ENCODE data around the gene MIPOL1. TPM values are rescaled to one million over a fixed set of nuclear protein-coding genes. Genes with fewer than 3 reads are reported as not detected.

The MIPOL1 gene
- total RNA-seq, 1 experiment from 2014 or later: 10.6 TPM

- H3K27ac ChIP-seq: no peak overlapping the region
- no peaks in the 10 kb centered on the region for H3K9me3 ChIP-seq (replicated peaks)
- no peak for DNase-seq
- H3K4me3 ChIP-seq: no peak overlapping the region
- no peaks in the 10 kb centered on the region for H3K36me3 ChIP-seq
- H3K4me1 ChIP-seq: no peaks in the 10 kb centered on the region
- H3K27me3 ChIP-seq: no peaks in the 10 kb centered on the region
Measured at GRCh38 chr14:37584211-37585100, 386.7 kb downstream of the MIPOL1 start.

DNA sequence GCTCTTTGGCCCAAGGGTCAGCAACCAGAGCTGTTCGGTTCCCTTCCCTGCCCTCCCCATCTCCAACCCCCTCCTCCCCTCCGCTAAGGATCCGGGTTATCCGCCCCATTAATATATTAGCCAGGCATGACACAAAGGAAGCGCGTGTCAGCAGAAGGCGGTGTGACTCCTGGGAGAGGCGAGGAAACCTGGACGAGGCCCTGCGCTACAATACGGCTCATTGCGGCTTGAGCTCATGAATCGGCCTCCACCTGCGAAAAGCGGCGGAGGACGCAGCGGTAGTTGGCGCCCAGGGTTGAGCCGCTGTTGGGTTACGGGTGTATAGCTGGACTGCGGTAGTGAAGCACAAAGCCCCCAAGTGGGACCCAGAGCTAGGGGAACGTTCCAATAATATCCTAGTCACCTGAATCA lies 387.4 kb downstream of the MIPOL1 start:
- Histone ChIP-seq H3K4me1 (no peaks in the 10 kb centered on the region), H3K36me3 (no peaks in the 10 kb centered on the region), H3K27me3 (no peaks in the 10 kb centered on the region), H3K9me3 (replicated peaks) (no peaks in the 10 kb centered on the region), H3K27ac (no peak overlapping the region), H3K4me3 (no peak overlapping the region)
- DNase-seq: no peak

GRCh38 chr14:37585971-37586796 lies 388.4 kb downstream of the MIPOL1 start:
- Histone ChIP-seq H3K27ac (no peak overlapping the region), H3K9me3 (replicated peaks) (no peaks in the 10 kb centered on the region), H3K36me3 (no peaks in the 10 kb centered on the region), H3K4me1 (no peaks in the 10 kb centered on the region), H3K4me3 (no peak overlapping the region), H3K27me3 (no peaks in the 10 kb centered on the region)
- no peak for DNase-seq

DNA sequence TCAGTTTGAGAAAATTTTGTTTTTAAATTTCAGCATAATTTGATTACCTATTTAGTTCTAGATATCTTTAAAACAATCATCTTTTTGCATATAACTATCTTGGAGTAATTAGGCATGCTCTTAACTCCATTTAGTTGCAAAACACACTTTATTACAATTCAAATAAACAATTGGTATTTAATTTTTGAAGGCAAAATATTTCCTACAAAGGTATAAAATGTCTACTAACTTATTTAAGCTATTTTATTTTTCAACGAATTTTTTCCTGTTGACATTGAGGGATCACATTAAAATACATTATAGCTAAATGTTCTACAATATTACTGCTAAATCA lies 389.0 kb downstream of the MIPOL1 start:
- no peak for DNase-seq
- Histone ChIP-seq H3K4me1 (no peaks in the 10 kb centered on the region), H3K4me3 (no peak overlapping the region), H3K27ac (no peak overlapping the region), H3K9me3 (replicated peaks) (no peaks in the 10 kb centered on the region), H3K36me3 (no peaks in the 10 kb centered on the region), H3K27me3 (no peaks in the 10 kb centered on the region)

DNA sequence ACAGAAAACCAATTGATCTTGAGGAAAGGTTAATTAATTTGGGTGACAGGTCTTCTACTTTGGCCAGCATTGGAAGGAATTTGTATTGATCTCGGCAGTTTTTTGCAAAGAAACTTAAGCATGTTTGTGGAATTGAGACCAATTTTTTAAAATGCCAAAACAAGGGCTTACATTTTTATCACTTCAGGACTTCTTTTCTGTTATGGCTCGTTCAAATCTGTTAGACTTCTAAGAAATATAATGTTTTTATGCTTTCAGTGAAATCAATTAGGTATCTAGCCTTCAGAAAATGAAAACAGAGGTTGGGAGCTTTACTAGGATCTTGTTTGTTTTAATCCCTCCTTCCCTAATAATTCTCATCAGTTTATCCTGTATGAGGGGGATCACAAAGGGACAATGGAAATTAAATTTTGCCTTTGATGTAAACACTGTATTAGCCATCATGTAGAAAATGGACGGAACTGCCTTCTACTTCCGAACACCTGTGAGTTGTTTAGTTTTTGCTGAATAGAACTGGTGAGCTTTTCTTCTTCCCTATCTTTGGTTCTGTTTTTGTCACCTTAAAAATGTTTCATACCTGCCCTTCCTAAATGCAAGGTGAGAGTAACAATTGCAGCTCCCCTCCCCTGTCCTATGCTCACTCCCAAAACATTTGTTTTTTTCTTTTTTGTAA lies 389.5 kb downstream of the MIPOL1 start:
- Histone ChIP-seq H3K27me3 (no peaks in the 10 kb centered on the region), H3K36me3 (no peaks in the 10 kb centered on the region), H3K9me3 (replicated peaks) (no peaks in the 10 kb centered on the region), H3K27ac (no peak overlapping the region), H3K4me3 (peak overlapping the region; percentile 53), H3K4me1 (no peaks in the 10 kb centered on the region)
- no peak for DNase-seq

DNA sequence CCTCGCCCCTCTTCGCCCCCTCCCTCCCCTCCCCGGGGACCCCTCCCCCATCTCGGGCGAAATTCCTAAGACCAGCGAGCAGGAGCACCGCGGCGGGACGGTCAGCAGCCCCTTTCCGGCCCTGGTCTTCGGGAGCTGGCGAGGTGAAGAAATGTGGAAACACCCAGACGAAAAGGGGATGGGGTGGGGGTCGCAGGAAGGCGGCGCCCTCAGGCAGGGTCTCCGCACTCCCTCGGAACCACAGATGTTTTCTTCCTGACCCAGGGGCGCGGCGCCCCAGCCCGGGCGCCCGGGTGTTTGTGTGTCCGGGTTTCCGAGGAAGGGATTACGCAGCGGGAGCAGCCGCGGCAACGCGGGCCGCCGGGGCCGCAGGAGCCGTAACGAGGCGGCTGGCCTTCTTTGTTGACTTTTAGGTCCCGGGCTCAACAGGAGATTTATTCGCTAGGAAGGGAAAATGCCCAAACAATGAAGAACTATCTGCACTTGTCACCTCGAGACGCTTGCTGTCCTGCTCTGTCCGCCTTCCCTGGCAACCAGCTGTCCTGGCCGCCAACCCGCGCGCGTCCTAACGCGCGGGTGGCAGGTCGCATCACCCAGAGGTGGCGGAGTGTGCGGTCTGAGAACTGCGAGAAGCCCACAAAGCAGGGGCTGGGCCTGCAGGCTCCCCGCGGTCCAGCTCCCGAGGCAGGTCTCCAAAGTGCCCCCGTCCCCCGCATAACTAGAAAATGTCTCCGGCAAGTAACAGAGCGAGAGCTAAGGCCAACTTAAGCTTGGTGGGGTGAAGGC lies 390.3 kb downstream of the MIPOL1 start:
- Histone ChIP-seq H3K9me3 (replicated peaks) (no peaks in the 10 kb centered on the region), H3K4me1 (no peaks in the 10 kb centered on the region), H3K27me3 (no peaks in the 10 kb centered on the region), H3K36me3 (no peaks in the 10 kb centered on the region), H3K4me3 (peak overlapping the region; percentile 53), H3K27ac (no peak overlapping the region)
- DNase-seq: peak in 1 of 2 experiments; percentile 20

DNA sequence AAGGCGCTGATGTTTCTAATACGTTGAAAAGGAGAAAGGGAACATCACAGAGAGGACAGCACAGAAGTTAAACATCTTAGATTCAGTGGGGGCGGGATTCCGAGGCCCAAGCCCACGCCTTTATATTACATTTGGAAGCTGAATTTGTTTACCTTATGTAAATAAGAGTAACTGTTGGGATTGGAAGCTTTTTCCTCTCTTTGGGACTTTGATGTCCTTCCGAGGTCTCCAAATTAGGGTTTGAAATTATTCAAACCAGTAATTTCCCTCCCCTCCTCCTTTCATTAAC lies 390.9 kb downstream of the MIPOL1 start:
- Histone ChIP-seq H3K9me3 (replicated peaks) (no peaks in the 10 kb centered on the region), H3K36me3 (no peaks in the 10 kb centered on the region), H3K4me1 (no peaks in the 10 kb centered on the region), H3K27ac (no peak overlapping the region), H3K27me3 (no peaks in the 10 kb centered on the region), H3K4me3 (peak overlapping the region; percentile 53)
- no peak for DNase-seq

- H3K27me3 ChIP-seq: no peaks in the 10 kb centered on the region
Measured at GRCh38 chr14:37588956-37589714, 391.4 kb downstream of the MIPOL1 start.

DNA sequence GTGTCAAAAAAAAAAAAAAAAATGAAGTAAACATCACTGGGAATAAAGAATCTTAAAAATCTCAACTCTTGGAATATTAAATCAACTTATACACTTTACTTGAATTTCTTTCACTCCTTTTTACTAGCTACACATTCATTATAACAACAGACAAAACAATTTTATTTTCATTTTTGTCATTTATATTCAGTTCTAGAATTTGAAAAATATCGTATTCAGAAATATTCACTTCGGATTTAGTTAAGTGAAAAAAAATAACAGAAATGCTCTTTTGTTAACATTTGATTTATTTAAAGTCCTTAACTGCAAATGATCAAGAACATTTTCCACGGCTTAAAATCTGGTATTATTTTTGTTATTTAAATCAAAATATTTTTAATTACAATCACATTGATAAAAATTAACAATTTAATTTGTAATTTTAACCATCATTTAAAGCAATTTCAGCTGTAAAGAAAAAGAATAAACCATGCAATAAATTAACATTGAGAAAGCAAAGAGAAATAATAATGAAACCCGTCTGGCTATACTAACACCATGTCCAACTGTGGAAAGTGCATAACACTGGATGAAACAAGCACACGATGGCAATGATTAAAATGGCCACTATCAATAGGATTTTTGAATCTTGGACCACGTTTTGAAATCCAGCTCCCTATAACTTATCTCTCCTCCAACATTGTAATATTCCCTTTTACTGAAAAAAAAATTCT lies 392.1 kb downstream of the MIPOL1 start:
- H3K9me3 ChIP-seq (replicated peaks): no peaks in the 10 kb centered on the region
- no peaks in the 10 kb centered on the region for H3K4me1 ChIP-seq
- H3K27ac ChIP-seq: no peak overlapping the region
- no peak for DNase-seq
- H3K4me3 ChIP-seq: no peak overlapping the region
- no peaks in the 10 kb centered on the region for H3K36me3 ChIP-seq
- H3K27me3 ChIP-seq: no peaks in the 10 kb centered on the region

More at GRCh38 chr14:37588956-37589714, 391.4 kb downstream of the MIPOL1 start:
- no peak overlapping the region for H3K4me3 ChIP-seq
- no peaks in the 10 kb centered on the region for H3K36me3 ChIP-seq
- no peaks in the 10 kb centered on the region for H3K9me3 ChIP-seq (replicated peaks)
- no peak for DNase-seq
- no peaks in the 10 kb centered on the region for H3K4me1 ChIP-seq
- no peak overlapping the region for H3K27ac ChIP-seq

DNA sequence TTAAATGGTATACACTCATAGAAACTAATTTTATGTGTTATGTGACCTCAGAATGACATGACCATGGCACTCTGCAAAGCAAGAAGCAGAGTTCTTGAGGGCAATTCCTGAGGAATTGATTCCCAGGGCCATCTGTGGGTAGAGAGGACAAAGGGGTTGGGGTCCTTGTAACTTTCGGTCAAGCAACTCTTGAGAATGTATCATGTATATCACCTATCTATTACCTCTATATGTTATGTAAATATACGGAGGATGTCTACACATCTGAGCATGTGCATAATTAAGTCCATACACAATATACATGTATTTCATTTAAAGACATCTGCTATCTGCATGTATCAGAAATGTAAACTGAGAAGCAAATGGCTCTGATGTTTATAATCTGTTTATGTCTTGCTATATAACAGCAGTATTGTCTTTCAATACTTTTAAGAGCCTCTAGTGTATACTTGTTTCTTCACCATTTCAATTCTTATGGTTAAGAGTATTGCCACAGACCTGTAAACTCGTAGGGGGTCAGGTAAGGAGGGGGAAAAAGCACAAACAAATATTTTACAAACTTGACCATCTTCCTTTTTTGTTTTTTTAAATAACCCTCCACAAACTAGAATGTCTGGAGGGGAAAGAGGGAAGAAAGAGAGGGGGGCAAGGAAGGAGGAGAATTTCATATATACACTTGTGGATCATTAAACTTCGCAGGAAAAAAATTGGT lies 392.8 kb downstream of the MIPOL1 start:
- Histone ChIP-seq H3K27me3 (no peaks in the 10 kb centered on the region), H3K4me1 (no peaks in the 10 kb centered on the region), H3K36me3 (no peaks in the 10 kb centered on the region), H3K27ac (no peak overlapping the region), H3K9me3 (replicated peaks) (no peaks in the 10 kb centered on the region), H3K4me3 (no peak overlapping the region)
- no peak for DNase-seq

GRCh38 chr14:37591311-37591940 lies 393.7 kb downstream of the MIPOL1 start:
- H3K4me3 ChIP-seq: no peak overlapping the region
- H3K27ac ChIP-seq: no peak overlapping the region
- no peaks in the 10 kb centered on the region for H3K9me3 ChIP-seq (replicated peaks)
- no peaks in the 10 kb centered on the region for H3K36me3 ChIP-seq
- H3K27me3 ChIP-seq: no peaks in the 10 kb centered on the region
- H3K4me1 ChIP-seq: no peaks in the 10 kb centered on the region
- no peak for DNase-seq

GRCh38 chr14:37591941-37592481 lies 394.3 kb downstream of the MIPOL1 start:
- no peaks in the 10 kb centered on the region for H3K36me3 ChIP-seq
- no peak for DNase-seq
- no peak overlapping the region for H3K4me3 ChIP-seq
- H3K27ac ChIP-seq: no peak overlapping the region
- H3K27me3 ChIP-seq: no peaks in the 10 kb centered on the region
- H3K9me3 ChIP-seq (replicated peaks): no peaks in the 10 kb centered on the region
- no peaks in the 10 kb centered on the region for H3K4me1 ChIP-seq

Measured in SJCRH30 (cell line).